Testis (tissue), 3 donors: ENCODE measurements around the gene ESPN. TPM values are rescaled to one million over a fixed set of nuclear protein-coding genes. Genes with fewer than 3 reads are reported as not detected.

Experiments used
- DNase-seq: peaks from one replicate; pipeline ENCODE4 v3.0.0-alpha.2; 2019
- H3K27ac ChIP-seq, 2 donors: fragments of 200-600 bp; sonication (generic); one replicate each; pipeline ENCODE4 v1.5.1; 2019
- H3K27me3 ChIP-seq: fragments of 200-600 bp; sonication (generic); one replicate; pipeline ENCODE4 v1.5.1; 2019
- H3K36me3 ChIP-seq: fragments of 200-600 bp; sonication (generic); one replicate; pipeline ENCODE4 v1.5.1; 2017; ENCODE audit warnings: low read depth; ENCODE audit errors: missing control alignments
- H3K4me1 ChIP-seq: fragments of 200-600 bp; sonication (generic); one replicate; pipeline ENCODE4 v1.5.1; 2019
- H3K4me3 ChIP-seq, 2 donors: fragments of 200-600 bp; sonication (generic); one replicate each; pipeline ENCODE4 v1.5.1; 2017 to 2019
- H3K9me3 ChIP-seq: fragments of 200-600 bp; sonication (generic); one replicate; pipeline ENCODE4 v1.5.1; 2017
- CTCF ChIP-seq, 3 experiments: fragments of 450-650 bp in 2 of 3; fragments of 200-600 bp in 1 of 3; sonication (generic) in 1 of 3; IDR thresholded peaks; one replicate each; pipeline ENCODE4 v1.5.1; 2016 to 2019; ENCODE audit warnings: antibody characterized with exemption in 3 of 3, mild to moderate bottlenecking in 2 of 3, moderate library complexity in 1 of 3
- POLR2A ChIP-seq: fragments of 450-650 bp; IDR thresholded peaks from one replicate; pipeline ENCODE4 v1.6.1; 2017; ENCODE audit warnings: antibody characterized with exemption, mild to moderate bottlenecking, moderate library complexity
- WGBS, 2 donors: methylation state at CpG; one replicate each; pipeline ENCODE4 v1.1.5; 2018; 5-methylcytosine and 5-hydroxymethylcytosine counted together
- intact Hi-C: fragments of 100-400 bp; cut with DNase I; formaldehyde crosslinking; loops from one replicate; pipeline ENCODE4 v1.15.1; 2023; ENCODE audit warnings: low total_unique reads
- polyA plus RNA-seq: library from polyadenylated mRNA; stranded (reverse); fragments of 350-450 nt; fragmentation: Illumina TruSeq; extraction: RNeasy Lipid Tissue Mini Kit (QIAGEN cat#74804); gene quantifications from one replicate; pipeline ENCODE4 v1.2.3, GENCODE V29; 2014; ENCODE audit warnings: low read depth, low replicate concordance; ENCODE audit not compliant: insufficient read depth
- total RNA-seq, 2 donors: library from RNA; depleted of rRNA; stranded (reverse); fragments of >200 nt; gene quantifications; one replicate each; pipeline ENCODE4 v1.2.3, GENCODE V29; 2016

ESPN gene
- total and polyA plus RNA-seq, 3 donors from 2014 or later: 270 to 404 (median 396) TPM

DNA sequence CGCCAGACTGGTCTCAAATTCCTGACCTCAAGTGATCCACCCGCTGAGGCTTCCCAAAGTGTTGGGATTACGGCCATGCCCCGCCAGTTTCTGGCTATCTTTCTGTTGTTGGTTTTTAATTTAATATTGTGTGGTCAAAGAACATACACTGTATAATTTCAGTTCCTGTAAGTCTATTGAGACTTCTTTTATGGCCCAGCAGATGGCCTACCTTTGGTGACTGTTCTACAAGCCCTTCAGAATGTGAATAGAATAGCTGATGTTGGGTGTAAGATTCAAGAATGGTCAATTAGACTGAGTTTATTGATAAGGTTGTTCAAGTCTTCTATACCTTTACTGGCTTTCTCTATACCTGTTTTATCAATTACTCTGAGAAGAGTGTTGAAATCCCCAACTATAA lies 15.5 kb upstream of the ESPN start:
- 89% methylated on average over 4 of the region's 4 CpGs for WGBS, 2 donors
- H3K27me3 ChIP-seq: no peaks in the 10 kb centered on the region
- no peaks in the 10 kb centered on the region for H3K9me3 ChIP-seq
- H3K4me1 ChIP-seq: no peaks in the 10 kb centered on the region
- no peaks in the 10 kb centered on the region for H3K36me3 ChIP-seq
- TF ChIP-seq CTCF (IDR thresholded peaks at IDR 0.05) (no peak), POLR2A (no peak)
- intact Hi-C loops: loop anchor here (10.0 kb wide), 1 partner anchor 164 kb away; the partner anchor contains the start of gene HES3
- H3K4me3 ChIP-seq: no peak overlapping the region
- H3K27ac ChIP-seq: no peak overlapping the region
- no peak for DNase-seq

GRCh38 chr1:6409733-6410132 lies 14.8 kb upstream of the ESPN start:
- WGBS, 2 donors: 89% methylated on average over 6 of the region's 6 CpGs
- H3K27me3 ChIP-seq: no peaks in the 10 kb centered on the region
- intact Hi-C loops: loop anchor here (10.0 kb wide), 1 partner anchor 165 kb away; the partner anchor contains the start of gene HES3
- DNase-seq: no peak
- no peak overlapping the region for H3K4me3 ChIP-seq
- H3K27ac ChIP-seq: no peak overlapping the region
- H3K9me3 ChIP-seq: no peaks in the 10 kb centered on the region
- no peaks in the 10 kb centered on the region for H3K4me1 ChIP-seq
- no peak for TF ChIP-seq CTCF (IDR thresholded peaks at IDR 0.05)
- no peak for TF ChIP-seq POLR2A
- H3K36me3 ChIP-seq: no peaks in the 10 kb centered on the region

- no peak for DNase-seq
- TF ChIP-seq CTCF (IDR thresholded peaks at IDR 0.05): no peak
- no peak for TF ChIP-seq POLR2A
- 90 to 92% methylated on average over 13 of the region's 13 CpGs for WGBS, 2 donors
- Histone ChIP-seq H3K4me3 (no peak overlapping the region), H3K4me1 (no peaks in the 10 kb centered on the region), H3K9me3 (no peaks in the 10 kb centered on the region), H3K27me3 (no peaks in the 10 kb centered on the region), H3K27ac (no peak overlapping the region), H3K36me3 (no peaks in the 10 kb centered on the region)
- intact Hi-C loops: no loop called here
Observed at GRCh38 chr1:6410248-6410893, 14.2 kb upstream of the ESPN start.

GRCh38 chr1:6412896-6413295 lies 11.7 kb upstream of the ESPN start:
- H3K4me3 ChIP-seq: no peak overlapping the region
- no peaks in the 10 kb centered on the region for H3K9me3 ChIP-seq
- intact Hi-C loops: no loop called here
- H3K27ac ChIP-seq: no peak overlapping the region
- WGBS, 2 donors: 72 to 83% methylated on average over 6 of the region's 6 CpGs
- H3K4me1 ChIP-seq: no peaks in the 10 kb centered on the region
- no peaks in the 10 kb centered on the region for H3K27me3 ChIP-seq
- no peak for TF ChIP-seq CTCF (IDR thresholded peaks at IDR 0.05)
- no peak for TF ChIP-seq POLR2A
- H3K36me3 ChIP-seq: no peaks in the 10 kb centered on the region
- no peak for DNase-seq

GRCh38 chr1:6414443-6414844 lies 10.1 kb upstream of the ESPN start:
- DNase-seq: peak; percentile 55
- no peaks in the 10 kb centered on the region for H3K9me3 ChIP-seq
- TF ChIP-seq POLR2A (no peak), CTCF (IDR thresholded peaks at IDR 0.05) (peak in 1 of 3 experiments; percentile 45)
- H3K27ac ChIP-seq: no peak overlapping the region
- H3K4me1 ChIP-seq: peaks cover 4% of the 10 kb centered on the region
- H3K36me3 ChIP-seq: no peaks in the 10 kb centered on the region
- H3K4me3 ChIP-seq: no peak overlapping the region
- 18 to 22% methylated on average over 14 to 15 of the region's 15 CpGs for WGBS, 2 donors
- H3K27me3 ChIP-seq: no peaks in the 10 kb centered on the region
- intact Hi-C loops: no loop called here
